B cell (primary cell): ENCODE measurements around the gene ELFN2. TPM values are rescaled to one million over a fixed set of nuclear protein-coding genes. Genes with fewer than 3 reads are reported as not detected.

ENCODE experiments used
- ATAC-seq: fragments of 200-7000 bp; cut with Tn5 transposase; one replicate; pipeline ENCODE4 v1.10.0; 2021; ENCODE audit warnings: low read depth, mild to moderate bottlenecking, moderate number of reproducible peaks, moderate library complexity
- CTCF ChIA-PET: fragments of 350-600 bp; sonication (Branson Sonifier 250); formaldehyde crosslinking; loops from one replicate; lab custom pipeline; 2021; ENCODE audit warnings: antibody characterized with exemption, inconsistent platforms; lab: Charles Lee
- POLR2A ChIA-PET: fragments of 350-600 bp; sonication (Branson Sonifier 250); formaldehyde crosslinking; loops from one replicate; lab custom pipeline; 2021; ENCODE audit warnings: antibody characterized with exemption; lab: Charles Lee
- DNase-seq: peaks from one replicate; pipeline ENCODE4 v3.0.0; 2013
- H2AFZ ChIP-seq: 2 replicates; pipeline ENCODE4 v1.6.1; 2012; ENCODE audit warnings: mild to moderate bottlenecking, low read depth, low read length; ENCODE audit not compliant: insufficient read depth, poor library complexity, severe bottlenecking
- H3K27ac ChIP-seq, 2 donors: 1 replicate in 1 of 2; 2 replicates in 1 of 2; pipeline ENCODE4 v1.5.1; 2012 to 2013; ENCODE audit warnings: low read length in 2 of 2, mild to moderate bottlenecking in 2 of 2, moderate library complexity in 1 of 2
- H3K27me3 ChIP-seq, 4 experiments: fragments of 200-600 bp in 1 of 4; sonication (generic) in 1 of 4; replicated peaks in 1 of 4; 1 replicate in 2 of 4; 2 replicates in 2 of 4; pipeline versions ENCODE4 v1.6.1 to v1.7.0; 2013 to 2016; ENCODE audit warnings: low read length in 3 of 4, mild to moderate bottlenecking in 2 of 4, mixed read lengths in 1 of 4, moderate library complexity in 1 of 4; ENCODE audit not compliant: insufficient read depth in 4 of 4, control insufficient read depth in 3 of 4; ENCODE audit errors: control extremely low read depth in 1 of 4
- H3K36me3 ChIP-seq, 2 experiments: replicated peaks in 1 of 2; 1 replicate in 1 of 2; 2 replicates in 1 of 2; pipeline versions ENCODE4 v1.6.1 to v1.7.1; 2013; ENCODE audit warnings: low read length in 1 of 2; ENCODE audit not compliant: insufficient read depth in 2 of 2, control insufficient read depth in 1 of 2; ENCODE audit errors: control extremely low read depth in 1 of 2, extremely low read depth in 1 of 2
- H3K4me1 ChIP-seq, 2 donors: fragments of 200-600 bp in 1 of 2; sonication (generic) in 1 of 2; 1 replicate in 1 of 2; 2 replicates in 1 of 2; pipeline versions ENCODE4 v1.5.1 to v1.6.1; 2013 to 2017; ENCODE audit warnings: low read length in 2 of 2; ENCODE audit not compliant: control insufficient read depth in 2 of 2, insufficient read depth in 2 of 2
- H3K4me2 ChIP-seq: replicated peaks from 2 replicates; pipeline ENCODE3; 2012; ENCODE audit warnings: mild to moderate bottlenecking, low read depth, low read length; ENCODE audit not compliant: poor library complexity, severe bottlenecking
- H3K4me3 ChIP-seq, 5 experiments: fragments of 200-600 bp in 1 of 5; sonication (generic) in 1 of 5; 1 replicate in 3 of 5; 2 replicates in 2 of 5; pipeline versions ENCODE4 v1.5.1 to v1.7.0; 2011 to 2016; ENCODE audit warnings: low read length in 4 of 5, mild to moderate bottlenecking in 4 of 5, low read depth in 2 of 5, control low read depth in 1 of 5, moderate library complexity in 1 of 5; ENCODE audit not compliant: insufficient read depth in 1 of 5; ENCODE audit errors: control extremely low read depth in 1 of 5, extremely low read depth in 1 of 5
- H3K79me2 ChIP-seq: fragments of 200-600 bp; sonication (generic); one replicate; pipeline ENCODE4 v1.6.0; 2016; ENCODE audit warnings: low read length; ENCODE audit not compliant: control insufficient read depth, insufficient read depth
- H3K9ac ChIP-seq: fragments of 200-600 bp; sonication (generic); 2 replicates; pipeline ENCODE4 v1.6.1; 2017; ENCODE audit warnings: mild to moderate bottlenecking, low read length, moderate library complexity
- H3K9me3 ChIP-seq, 3 donors: one replicate each; pipeline versions ENCODE4 v1.6.1 to v1.7.1; 2013; ENCODE audit warnings: low read length in 2 of 3; ENCODE audit not compliant: control insufficient read depth in 2 of 3, insufficient read depth in 1 of 3; ENCODE audit errors: control extremely low read depth in 1 of 3
- H4K20me1 ChIP-seq: 2 replicates; pipeline ENCODE4 v1.6.0; 2012; ENCODE audit warnings: mild to moderate bottlenecking, low read length; ENCODE audit not compliant: insufficient read depth, control insufficient read depth, poor library complexity, severe bottlenecking
- H3K27ac Mint-ChIP-seq: one replicate; pipeline ENCODE4 v1.8.0; 2021; ENCODE audit warnings: mixed read lengths
- H3K27me3 Mint-ChIP-seq: one replicate; pipeline ENCODE4 v1.8.0; 2021; ENCODE audit warnings: mixed read lengths
- H3K4me1 Mint-ChIP-seq: one replicate; pipeline ENCODE4 v1.8.0; 2021; ENCODE audit warnings: mixed read lengths
- H3K4me3 Mint-ChIP-seq: one replicate; pipeline ENCODE4 v1.8.0; 2021; ENCODE audit warnings: mixed read lengths
- H3K9me3 Mint-ChIP-seq: one replicate; pipeline ENCODE4 v1.8.0; 2022; ENCODE audit warnings: mixed read lengths; ENCODE audit not compliant: insufficient read depth
- EZH2 ChIP-seq: IDR thresholded peaks from 2 replicates; pipeline ENCODE4 v1.6.1; 2012; ENCODE audit warnings: borderline replicate concordance, low read depth, mild to moderate bottlenecking, moderate library complexity, low read length; ENCODE audit not compliant: insufficient read depth, poor library complexity, severe bottlenecking
- WGBS: methylation state at CpG from one replicate; pipeline ENCODE4 v1.1.5; 2013; ENCODE audit warnings: missing lambda C conversion rate; ENCODE audit not compliant: insufficient coverage; 5-methylcytosine and 5-hydroxymethylcytosine counted together
- intact Hi-C: fragments of 100-400 bp; cut with micrococcal nuclease; formaldehyde crosslinking; loops from one replicate; pipeline ENCODE4 v1.10.0; 2022
- polyA plus RNA-seq: library from polyadenylated mRNA; depleted of rRNA; stranded (reverse); fragments of >200 nt; gene quantifications from 2 replicates; pipeline ENCODE4 v1.2.3, GENCODE V29; 2012
- total RNA-seq, 2 donors: library from RNA; stranded (reverse); fragments of 120-200 nt in 1 of 2; gene quantifications; 1 replicate in 1 of 2; 2 replicates in 1 of 2; pipeline versions ENCODE4 v1.2.3 to v1.2.4, GENCODE V29; 2013 to 2022
- TF ChIP-seq, protein P1 (sequence below): fragments of 200-600 bp; IDR thresholded peaks from one replicate; pipeline ENCODE4 v1.8.0; 2022; ENCODE audit warnings: antibody characterized with exemption, mild to moderate bottlenecking

ELFN2 gene
- total and polyA plus RNA-seq, 2 donors (not counting 1 experiment from before 2014, with no cell fraction given), result 0.07 to 0.12 TPM

DNA sequence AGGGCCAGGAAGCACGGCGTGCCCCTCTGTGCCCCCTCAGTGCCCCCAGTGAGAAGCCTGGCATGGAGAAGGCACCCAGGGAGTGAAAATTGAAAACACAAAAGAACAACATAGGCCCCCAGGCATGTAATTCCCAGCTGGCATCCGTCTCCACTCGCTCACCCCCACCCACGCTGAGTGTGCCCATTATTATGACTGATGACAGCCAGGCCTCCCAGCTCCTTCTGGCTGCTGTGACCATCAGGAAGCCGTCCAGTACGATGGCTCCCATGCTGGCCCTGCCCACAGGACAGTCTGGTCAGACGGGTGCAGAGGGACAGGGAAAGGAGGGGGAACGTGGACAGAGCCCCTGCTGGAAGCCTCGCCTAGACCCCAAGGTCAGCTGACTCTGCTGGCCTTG is 30.1 kb downstream of the ELFN2 start:
- TF ChIP-seq, protein P1, sequence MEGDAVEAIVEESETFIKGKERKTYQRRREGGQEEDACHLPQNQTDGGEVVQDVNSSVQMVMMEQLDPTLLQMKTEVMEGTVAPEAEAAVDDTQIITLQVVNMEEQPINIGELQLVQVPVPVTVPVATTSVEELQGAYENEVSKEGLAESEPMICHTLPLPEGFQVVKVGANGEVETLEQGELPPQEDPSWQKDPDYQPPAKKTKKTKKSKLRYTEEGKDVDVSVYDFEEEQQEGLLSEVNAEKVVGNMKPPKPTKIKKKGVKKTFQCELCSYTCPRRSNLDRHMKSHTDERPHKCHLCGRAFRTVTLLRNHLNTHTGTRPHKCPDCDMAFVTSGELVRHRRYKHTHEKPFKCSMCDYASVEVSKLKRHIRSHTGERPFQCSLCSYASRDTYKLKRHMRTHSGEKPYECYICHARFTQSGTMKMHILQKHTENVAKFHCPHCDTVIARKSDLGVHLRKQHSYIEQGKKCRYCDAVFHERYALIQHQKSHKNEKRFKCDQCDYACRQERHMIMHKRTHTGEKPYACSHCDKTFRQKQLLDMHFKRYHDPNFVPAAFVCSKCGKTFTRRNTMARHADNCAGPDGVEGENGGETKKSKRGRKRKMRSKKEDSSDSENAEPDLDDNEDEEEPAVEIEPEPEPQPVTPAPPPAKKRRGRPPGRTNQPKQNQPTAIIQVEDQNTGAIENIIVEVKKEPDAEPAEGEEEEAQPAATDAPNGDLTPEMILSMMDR, result no peak
- TF ChIP-seq EZH2, result no peak
- Mint-ChIP-seq H3K9me3 (no peaks in the 10 kb centered on the region), H3K4me3 (no peak overlapping the region), H3K4me1 (no peaks in the 10 kb centered on the region), H3K27ac (no peak overlapping the region), H3K27me3 (peaks cover 10% of the 10 kb centered on the region)
- DNase-seq (no peak), ATAC-seq (no peak)
- H3K36me3 ChIP-seq, result no peaks in the 10 kb centered on the region
- intact Hi-C loops, result no loop called here
- H3K79me2 ChIP-seq, result no peaks in the 10 kb centered on the region
- no peak overlapping the region for H3K4me2 ChIP-seq
- no peaks in the 10 kb centered on the region for H3K9me3 ChIP-seq
- POLR2A ChIA-PET, result no interaction called here
- H3K9ac ChIP-seq, result no peak overlapping the region
- CTCF ChIA-PET, result no interaction called here
- 89% methylated on average over 10 of the region's 10 CpGs for WGBS
- H4K20me1 ChIP-seq, result no peaks in the 10 kb centered on the region
- H3K27me3 ChIP-seq, result no peaks in the 10 kb centered on the region
- no peak overlapping the region for H3K4me3 ChIP-seq
- H2AFZ ChIP-seq, result no peak overlapping the region
- no peak overlapping the region for H3K27ac ChIP-seq
- H3K4me1 ChIP-seq, result no peaks in the 10 kb centered on the region

DNA sequence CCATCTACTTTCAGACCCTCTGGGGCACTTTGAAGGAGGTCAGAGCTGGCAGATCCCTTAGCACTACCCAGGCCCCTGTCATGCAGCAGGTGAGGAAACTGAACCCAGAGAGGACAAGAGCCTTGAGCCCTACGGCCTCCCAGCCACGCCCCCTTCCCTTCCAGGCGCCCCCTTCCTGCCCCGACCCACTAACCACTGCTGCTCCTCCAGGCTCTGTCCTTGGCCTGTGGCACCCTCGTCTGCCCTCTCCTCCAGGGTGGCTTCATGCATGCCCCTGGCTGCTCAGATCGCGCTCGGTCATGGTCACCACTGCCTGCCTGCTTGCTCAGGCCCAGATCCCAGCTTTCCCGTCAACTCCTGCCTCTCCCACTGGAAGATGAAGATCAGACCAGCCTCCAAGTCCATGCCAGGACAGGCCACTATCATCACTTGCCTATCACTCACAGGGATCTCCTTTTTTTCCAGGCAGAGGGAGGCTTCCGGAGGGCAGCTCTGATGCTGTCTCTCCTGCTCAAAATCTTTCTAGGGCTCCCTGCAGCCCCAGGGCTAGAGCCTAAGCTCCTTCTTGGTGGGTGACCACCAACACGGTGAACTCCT is 30.7 kb downstream of the ELFN2 start:
- H3K4me3 ChIP-seq, result no peak overlapping the region
- H3K4me1 ChIP-seq, result no peaks in the 10 kb centered on the region
- Mint-ChIP-seq H3K4me3 (no peak overlapping the region), H3K4me1 (no peaks in the 10 kb centered on the region), H3K9me3 (no peaks in the 10 kb centered on the region), H3K27me3 (peaks cover 7% of the 10 kb centered on the region), H3K27ac (no peak overlapping the region)
- no peaks in the 10 kb centered on the region for H4K20me1 ChIP-seq
- no peak for DNase-seq
- H3K27me3 ChIP-seq, result no peaks in the 10 kb centered on the region
- no peak overlapping the region for H3K27ac ChIP-seq
- WGBS, result 71% methylated on average over 11 of the region's 11 CpGs
- no peak overlapping the region for H3K9ac ChIP-seq
- no peak overlapping the region for H2AFZ ChIP-seq
- TF ChIP-seq EZH2, result no peak
- TF ChIP-seq, protein P1, result no peak
- H3K79me2 ChIP-seq, result no peaks in the 10 kb centered on the region
- no peaks in the 10 kb centered on the region for H3K36me3 ChIP-seq
- no peaks in the 10 kb centered on the region for H3K9me3 ChIP-seq
- POLR2A ChIA-PET, result no interaction called here
- no peak overlapping the region for H3K4me2 ChIP-seq
- no peak for ATAC-seq
- CTCF ChIA-PET, result no interaction called here
- intact Hi-C loops, result no loop called here
